ENCODE data around the gene RNF213.

DNA sequence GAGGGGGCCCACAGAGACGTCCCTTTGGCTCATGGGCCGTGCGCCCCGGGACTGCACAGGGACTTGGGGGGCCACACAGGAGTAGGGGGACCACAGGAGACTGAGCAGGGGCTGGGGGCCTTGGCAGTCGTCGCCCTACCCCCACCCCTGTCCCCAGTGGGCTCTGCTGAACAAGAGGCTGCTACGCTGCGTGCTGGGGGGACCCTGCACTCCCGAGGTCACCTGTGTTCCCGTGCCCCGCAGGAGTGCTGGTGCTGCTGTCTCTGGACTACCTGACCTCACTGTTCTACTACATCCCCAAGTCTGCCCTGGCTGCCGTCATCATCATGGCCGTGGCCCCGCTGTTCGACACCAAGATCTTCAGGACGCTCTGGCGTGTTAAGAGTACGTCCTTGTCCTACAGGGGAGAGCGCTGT lies 14.4 kb upstream of the RNF213 start:
- TF ChIP-seq, protein P1, sequence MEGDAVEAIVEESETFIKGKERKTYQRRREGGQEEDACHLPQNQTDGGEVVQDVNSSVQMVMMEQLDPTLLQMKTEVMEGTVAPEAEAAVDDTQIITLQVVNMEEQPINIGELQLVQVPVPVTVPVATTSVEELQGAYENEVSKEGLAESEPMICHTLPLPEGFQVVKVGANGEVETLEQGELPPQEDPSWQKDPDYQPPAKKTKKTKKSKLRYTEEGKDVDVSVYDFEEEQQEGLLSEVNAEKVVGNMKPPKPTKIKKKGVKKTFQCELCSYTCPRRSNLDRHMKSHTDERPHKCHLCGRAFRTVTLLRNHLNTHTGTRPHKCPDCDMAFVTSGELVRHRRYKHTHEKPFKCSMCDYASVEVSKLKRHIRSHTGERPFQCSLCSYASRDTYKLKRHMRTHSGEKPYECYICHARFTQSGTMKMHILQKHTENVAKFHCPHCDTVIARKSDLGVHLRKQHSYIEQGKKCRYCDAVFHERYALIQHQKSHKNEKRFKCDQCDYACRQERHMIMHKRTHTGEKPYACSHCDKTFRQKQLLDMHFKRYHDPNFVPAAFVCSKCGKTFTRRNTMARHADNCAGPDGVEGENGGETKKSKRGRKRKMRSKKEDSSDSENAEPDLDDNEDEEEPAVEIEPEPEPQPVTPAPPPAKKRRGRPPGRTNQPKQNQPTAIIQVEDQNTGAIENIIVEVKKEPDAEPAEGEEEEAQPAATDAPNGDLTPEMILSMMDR (optimal IDR thresholded peaks at IDR 0.05 in 1 of 3, IDR thresholded peaks at IDR 0.05 in 1 of 3, conservative IDR thresholded peaks at IDR 0.05 in 1 of 3; ENCODE audit: extremely low read depth in 1 of 3, insufficient read depth in 2 of 3, low read length in 3 of 3), result no peak
- TF ChIP-seq EZH2 (IDR thresholded peaks at IDR 0.05; ENCODE audit: low read length), result no peak

Data from keratinocyte (primary cell).